Cardiac fibroblast (primary cell): ENCODE measurements around the gene MAP4K4.
A peak's percentile ranks its signal among the peaks of the same experiment; 100 is the strongest.

ENCODE experiments used
- DNase-seq, 2 donors: peaks; one replicate each; pipeline versions ENCODE4 v3.0.0 to v3.0.0-alpha.2; 2010; ENCODE audit warnings: low read depth in 2 of 2
- H3K4me3 ChIP-seq, 2 donors: replicated peaks in 1 of 2; 1 replicate in 1 of 2; 2 replicates in 1 of 2; pipeline ENCODE4 v1.5.1; 2011; ENCODE audit warnings: low read depth in 2 of 2, low read length in 2 of 2, mild to moderate bottlenecking in 2 of 2, moderate library complexity in 1 of 2
- TF ChIP-seq, protein P1 (sequence below): IDR thresholded peaks from one replicate; pipeline ENCODE4 v1.5.1; 2011; ENCODE audit warnings: low read depth, mild to moderate bottlenecking, low read length, inconsistent platforms

The MAP4K4 gene

GRCh38 chr2:101787097-101787496, 89.6 kb downstream of the MAP4K4 start:
- H3K4me3 ChIP-seq, result no peak overlapping the region
- TF ChIP-seq, protein P1, sequence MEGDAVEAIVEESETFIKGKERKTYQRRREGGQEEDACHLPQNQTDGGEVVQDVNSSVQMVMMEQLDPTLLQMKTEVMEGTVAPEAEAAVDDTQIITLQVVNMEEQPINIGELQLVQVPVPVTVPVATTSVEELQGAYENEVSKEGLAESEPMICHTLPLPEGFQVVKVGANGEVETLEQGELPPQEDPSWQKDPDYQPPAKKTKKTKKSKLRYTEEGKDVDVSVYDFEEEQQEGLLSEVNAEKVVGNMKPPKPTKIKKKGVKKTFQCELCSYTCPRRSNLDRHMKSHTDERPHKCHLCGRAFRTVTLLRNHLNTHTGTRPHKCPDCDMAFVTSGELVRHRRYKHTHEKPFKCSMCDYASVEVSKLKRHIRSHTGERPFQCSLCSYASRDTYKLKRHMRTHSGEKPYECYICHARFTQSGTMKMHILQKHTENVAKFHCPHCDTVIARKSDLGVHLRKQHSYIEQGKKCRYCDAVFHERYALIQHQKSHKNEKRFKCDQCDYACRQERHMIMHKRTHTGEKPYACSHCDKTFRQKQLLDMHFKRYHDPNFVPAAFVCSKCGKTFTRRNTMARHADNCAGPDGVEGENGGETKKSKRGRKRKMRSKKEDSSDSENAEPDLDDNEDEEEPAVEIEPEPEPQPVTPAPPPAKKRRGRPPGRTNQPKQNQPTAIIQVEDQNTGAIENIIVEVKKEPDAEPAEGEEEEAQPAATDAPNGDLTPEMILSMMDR, result no peak
- DNase-seq, result peak in 1 of 2 donors; percentile 80

DNA sequence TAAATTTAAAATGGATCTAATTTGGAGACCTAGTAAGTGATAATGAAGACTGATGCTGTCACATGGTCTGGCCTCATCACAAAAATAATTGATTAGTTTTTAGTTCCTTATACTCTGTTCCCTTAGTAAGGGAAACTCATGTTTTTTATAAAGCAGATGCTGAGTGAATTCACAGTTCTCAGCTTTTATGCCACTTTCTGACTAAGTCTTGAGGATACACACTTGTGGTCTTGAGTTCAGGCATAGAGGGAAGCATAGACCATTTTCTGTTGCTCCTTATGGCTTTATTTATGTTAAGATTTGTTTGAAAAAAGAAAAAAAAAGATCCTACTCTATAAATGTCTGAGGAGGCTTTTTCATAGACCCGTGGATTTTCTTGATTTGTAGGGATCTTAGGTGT, 91.1 kb downstream of the MAP4K4 start:
- no peak overlapping the region for H3K4me3 ChIP-seq
- TF ChIP-seq, protein P1, result no peak
- no peak for DNase-seq

DNA sequence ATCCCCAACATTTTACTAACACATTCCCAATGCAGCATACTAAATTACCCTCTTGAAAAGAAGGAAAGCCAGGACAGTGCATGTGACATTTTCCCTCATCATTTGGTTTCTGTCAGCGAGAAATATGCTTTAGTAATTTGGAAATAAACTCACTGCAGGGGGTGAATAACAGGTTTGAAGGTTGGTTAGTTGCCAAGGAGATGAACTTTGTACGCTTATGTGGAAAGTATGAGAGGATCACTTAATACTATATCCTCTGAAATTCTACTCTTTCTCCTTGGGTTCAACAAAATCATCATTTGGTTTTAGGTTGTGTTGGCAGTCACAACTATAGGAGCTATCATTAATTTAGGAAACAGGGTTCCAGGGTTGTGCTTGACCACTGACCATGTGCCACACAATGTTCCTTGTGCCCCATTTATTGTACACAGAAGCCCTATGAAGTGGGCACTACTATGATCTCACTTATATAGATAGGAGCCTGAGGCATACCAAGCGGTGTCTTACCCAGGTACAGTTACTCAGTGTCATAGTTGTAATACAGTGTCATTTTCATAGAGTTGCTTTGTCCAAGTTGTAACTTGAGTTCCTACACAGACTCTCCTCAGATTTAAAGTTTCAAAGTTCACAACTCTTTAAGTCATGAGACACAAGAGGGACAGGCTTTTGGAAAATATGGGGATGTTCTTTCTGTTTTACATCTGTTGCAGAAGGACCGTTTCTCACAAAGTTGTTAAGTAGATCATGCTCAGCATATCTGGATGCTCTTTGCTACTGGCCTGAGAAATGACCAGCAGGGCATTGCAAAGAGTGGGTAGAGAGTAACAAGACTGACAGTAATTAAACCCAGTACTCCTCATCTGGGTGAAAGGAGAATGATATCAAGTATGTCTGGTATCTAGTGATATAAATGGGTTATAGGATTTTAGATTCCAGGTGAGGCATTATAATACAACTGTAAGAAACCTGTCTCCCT, 91.8 kb downstream of the MAP4K4 start:
- peak in 1 of 2 donors; percentile 36 for DNase-seq
- TF ChIP-seq, protein P1, result no peak
- H3K4me3 ChIP-seq, result no peak overlapping the region

DNA sequence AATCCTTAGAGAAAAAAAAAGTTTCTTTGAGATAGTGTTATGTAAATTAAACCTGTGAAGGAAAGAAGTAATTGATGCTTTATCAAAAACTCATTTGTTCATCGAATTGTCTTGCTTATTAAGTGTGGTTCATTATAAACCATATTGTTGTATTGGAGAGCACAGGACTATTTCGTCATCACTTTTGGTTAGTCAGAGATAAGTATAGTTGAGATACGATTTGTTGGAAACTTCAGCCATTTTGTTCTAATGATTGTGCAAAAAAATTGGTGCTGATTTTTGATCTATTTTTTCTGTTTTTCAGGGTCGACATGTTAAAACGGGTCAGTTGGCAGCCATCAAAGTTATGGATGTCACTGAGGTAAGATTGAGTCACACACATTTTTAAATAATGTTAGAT, 92.9 kb downstream of the MAP4K4 start:
- peak in 1 of 2 donors; percentile 41 for DNase-seq
- H3K4me3 ChIP-seq, result no peak overlapping the region
- TF ChIP-seq, protein P1, result no peak

- H3K4me3 ChIP-seq, result no peak overlapping the region
- TF ChIP-seq, protein P1, result no peak
- DNase-seq, result peak; percentile 71 to 73
Measured at GRCh38 chr2:101790857-101791256, 93.3 kb downstream of the MAP4K4 start.

DNA sequence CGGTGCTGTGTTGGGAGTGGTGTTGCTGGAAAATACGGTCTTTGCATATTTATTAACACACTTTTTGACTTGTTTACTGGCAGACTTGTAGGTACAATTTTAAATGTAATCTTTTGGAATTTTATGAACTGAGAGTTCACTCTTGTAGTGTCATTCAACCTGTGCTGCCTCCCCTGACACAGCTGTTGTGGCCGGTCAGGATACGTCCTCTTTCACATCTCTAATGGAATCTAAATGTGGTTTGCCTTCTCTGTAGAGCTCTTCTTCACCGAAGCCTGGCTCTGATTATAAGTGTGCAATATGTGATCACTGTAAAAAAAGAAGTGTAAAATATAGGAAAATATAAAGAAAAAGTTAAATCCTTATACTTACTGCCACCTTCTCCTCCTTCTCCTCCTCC, 94.7 kb downstream of the MAP4K4 start:
- no peak for DNase-seq
- H3K4me3 ChIP-seq, result no peak overlapping the region
- TF ChIP-seq, protein P1, result no peak
